Measurements from ENCODE around the gene DUSP28.

Gene DUSP28

GRCh38 chr2:240573071-240573515 lies 12.9 kb downstream of the DUSP28 start:
- DNase-seq (ENCODE audit: low read depth): no peak

- no peak for DNase-seq (ENCODE audit: low read depth)
Observed at GRCh38 chr2:240573516-240574385, 13.6 kb downstream of the DUSP28 start.

DNA sequence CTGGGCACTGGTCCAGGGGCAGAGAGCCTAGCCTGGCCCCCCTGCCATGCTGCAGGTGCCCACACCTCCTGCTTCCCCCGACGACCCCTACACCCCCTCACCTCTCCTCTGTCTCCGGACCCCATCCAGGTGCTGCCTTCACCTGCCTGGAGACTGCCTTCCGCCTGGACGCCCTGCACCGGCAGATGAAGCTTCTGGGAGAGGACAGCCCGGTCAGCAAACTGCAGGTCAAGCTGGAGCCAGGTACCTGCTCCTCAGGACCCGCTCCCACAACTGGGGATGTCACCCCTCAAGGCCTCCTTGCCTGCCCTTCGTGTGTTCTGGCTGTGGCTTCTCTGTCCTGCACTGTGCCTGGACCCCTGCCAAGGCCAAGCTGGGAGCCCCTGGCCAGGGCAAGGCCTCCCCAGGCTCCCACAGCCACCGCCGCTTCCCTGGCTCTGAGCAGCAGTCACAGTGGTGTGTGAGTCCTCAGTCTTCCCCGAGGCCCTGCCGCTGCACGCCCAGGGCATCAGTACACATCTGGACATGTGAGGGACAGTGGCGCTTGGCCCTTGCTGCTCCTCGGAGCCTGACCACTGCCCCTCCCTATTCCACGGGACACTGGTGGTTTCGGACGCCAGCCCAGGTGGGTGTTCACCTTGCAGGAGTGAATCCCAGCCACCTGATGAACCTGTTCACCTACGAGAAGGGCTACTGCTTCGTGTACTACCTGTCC lies 14.4 kb downstream of the DUSP28 start:
- no peak for DNase-seq (ENCODE audit: low read depth)

GRCh38 chr2:240575101-240575965 lies 15.2 kb downstream of the DUSP28 start:
- no peak for DNase-seq (ENCODE audit: low read depth)

GRCh38 chr2:240576036-240576435 lies 15.9 kb downstream of the DUSP28 start:
- DNase-seq (ENCODE audit: low read depth): no peak

GRCh38 chr2:240576436-240577205 lies 16.5 kb downstream of the DUSP28 start:
- no peak for DNase-seq (ENCODE audit: low read depth)

DNA sequence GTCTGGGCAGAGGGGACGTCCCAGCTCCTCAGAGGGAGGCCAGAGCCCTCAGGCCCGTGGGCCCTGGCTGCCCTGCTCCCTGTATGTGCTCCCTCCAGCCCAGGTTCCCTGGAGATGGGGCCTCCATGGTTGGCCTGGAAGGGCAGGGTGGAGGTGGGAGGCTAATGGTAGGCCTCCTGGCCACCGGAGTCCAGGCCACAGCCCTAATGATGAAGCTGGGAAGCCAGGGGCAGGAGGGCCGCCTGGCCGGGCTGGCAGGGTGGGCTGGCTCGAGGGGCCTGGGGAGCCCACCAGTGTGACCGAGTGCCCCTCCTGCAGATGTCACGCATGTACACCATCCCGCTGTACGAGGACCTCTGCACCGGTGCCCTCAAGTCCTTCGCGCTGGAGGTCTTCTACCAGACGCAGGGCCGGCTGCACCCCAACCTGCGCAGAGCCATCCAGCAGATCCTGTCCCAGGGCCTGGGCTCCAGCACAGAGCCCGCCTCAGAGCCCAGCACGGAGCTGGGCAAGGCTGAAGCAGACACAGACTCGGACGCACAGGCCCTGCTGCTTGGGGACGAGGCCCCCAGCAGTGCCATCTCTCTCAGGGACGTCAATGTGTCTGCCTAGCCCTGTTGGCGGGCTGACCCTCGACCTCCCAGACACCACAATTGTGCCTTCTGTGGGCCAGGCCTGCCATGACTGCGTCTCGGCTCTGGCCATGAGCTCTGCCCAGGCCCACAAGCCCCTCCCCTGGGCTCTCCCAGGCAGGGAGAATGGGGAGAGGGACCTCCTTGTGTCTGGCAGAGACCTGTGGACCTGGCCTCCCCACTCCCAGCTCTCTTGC lies 17.3 kb downstream of the DUSP28 start:
- no peak for DNase-seq (ENCODE audit: low read depth)

- DNase-seq (ENCODE audit: low read depth): no peak
Observed at GRCh38 chr2:240578110-240578450, 17.9 kb downstream of the DUSP28 start.

DNA sequence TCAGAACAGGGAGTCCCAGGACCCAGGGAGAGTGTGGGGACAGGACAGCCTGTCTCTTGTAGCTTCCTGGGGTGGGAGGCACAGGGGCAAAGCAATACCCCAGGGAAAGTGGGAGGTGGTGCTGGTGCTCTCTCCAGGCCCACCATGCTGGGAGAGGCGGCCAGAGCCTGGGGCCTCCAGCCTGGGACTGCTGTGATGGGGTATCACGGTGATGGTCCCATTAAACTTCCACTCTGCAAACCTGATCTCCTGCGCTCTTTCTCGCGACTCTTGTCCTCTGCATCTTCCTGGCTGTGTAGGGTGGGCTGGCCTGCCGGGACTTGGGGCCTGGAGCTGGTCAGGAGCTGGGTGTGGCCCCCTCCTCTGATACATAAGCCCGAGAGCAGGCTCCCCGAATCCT lies 18.3 kb downstream of the DUSP28 start:
- no peak for DNase-seq (ENCODE audit: low read depth)

DNA sequence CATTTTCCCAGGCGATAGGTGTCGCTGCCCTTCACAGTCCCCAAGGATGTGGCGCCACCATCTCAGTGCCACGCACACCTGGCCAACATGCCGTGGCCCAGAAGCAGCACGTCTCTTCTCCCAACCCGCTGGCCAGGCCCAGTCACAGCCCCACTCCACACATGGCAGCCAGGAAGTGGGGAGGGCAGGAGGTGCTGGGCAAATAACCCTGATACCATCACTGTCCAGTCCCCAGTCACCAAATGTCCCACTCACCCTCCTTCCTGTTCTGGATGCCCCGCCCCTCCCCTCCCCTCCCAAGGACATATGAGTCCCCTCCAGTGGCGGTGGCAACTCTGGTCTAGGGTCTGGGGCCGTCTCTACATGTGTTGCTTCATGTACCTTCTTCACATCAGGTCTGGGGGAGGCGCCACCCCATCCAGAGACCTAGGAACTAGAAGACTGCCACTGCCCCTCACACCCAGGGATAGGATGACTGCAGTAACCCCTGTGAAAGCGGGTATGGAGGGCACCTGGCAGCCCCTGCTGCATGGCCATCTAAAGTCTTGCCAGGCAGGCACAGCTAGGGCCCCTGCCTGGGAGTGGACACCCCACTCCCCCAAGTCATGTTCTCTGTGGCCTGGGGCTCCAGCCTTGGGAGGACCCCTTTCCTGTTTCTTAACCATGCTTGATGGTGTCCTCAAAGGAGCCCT lies 19.1 kb downstream of the DUSP28 start:
- DNase-seq (ENCODE audit: low read depth): no peak

GRCh38 chr2:240579771-240580614 lies 19.8 kb downstream of the DUSP28 start:
- DNase-seq (ENCODE audit: low read depth): peak; percentile 48

GRCh38 chr2:240581811-240582210 lies 21.7 kb downstream of the DUSP28 start:
- DNase-seq (ENCODE audit: low read depth): no peak

- DNase-seq (ENCODE audit: low read depth): no peak
Observed at GRCh38 chr2:240582781-240583180, 22.6 kb downstream of the DUSP28 start.

- no peak for DNase-seq (ENCODE audit: low read depth)
Observed at GRCh38 chr2:240583774-240584173, 23.6 kb downstream of the DUSP28 start.

GRCh38 chr2:240584486-240585031 lies 24.4 kb downstream of the DUSP28 start:
- no peak for DNase-seq (ENCODE audit: low read depth)

GRCh38 chr2:240585101-240585500 lies 24.9 kb downstream of the DUSP28 start:
- no peak for DNase-seq (ENCODE audit: low read depth)

GRCh38 chr2:240585681-240586197 lies 25.6 kb downstream of the DUSP28 start:
- no peak for DNase-seq (ENCODE audit: low read depth)

DNA sequence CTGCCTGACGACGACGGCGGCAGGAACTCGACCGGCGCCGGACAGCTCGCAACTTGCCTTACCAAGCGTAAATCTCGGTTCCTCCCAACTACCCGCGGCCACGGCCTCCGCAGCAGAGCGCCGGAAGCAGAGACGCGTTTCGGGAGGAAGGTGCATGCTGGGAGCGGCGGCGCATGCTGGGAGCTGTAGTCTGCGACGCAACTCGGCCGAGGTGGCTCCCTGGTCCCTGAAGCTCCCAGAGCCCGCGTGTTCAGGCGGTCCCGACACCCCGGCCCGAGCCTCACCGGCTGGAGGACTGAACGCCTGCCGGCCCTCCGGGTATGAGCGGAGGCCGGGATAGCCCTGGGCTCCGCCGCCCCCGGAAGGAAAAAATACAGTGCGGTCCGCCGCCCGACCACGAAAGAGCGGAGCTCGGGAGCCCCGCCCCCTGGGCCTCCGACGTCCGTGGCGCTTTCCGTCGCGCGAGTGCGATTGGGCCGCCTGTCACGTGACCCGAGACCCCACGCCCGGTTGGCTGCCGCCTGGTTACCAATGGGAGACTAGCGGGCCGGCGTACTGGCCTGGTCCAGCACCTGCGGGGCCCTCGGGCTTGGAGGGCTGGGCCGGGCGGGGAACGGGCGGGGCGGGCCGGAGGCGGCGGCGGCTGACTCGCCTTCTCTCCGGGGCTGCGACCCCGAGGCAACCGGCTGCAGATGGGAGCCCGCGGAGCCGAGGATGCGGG lies 26.2 kb downstream of the DUSP28 start, which contains the start of gene CAPN10:
CAPN10 (plus strand) TSS at position 537 of the 721 bp plus-strand sequence; CDS start at position 715, 178 bp downstream.
- peak; percentile 95 for DNase-seq (ENCODE audit: low read depth)
